HCT116 (cell line): ENCODE results near the gene CRMP1. TPM values are rescaled to one million over a fixed set of nuclear protein-coding genes. Genes with fewer than 3 reads are reported as not detected.

Experiments used
- ATAC-seq: fragments of 200-7000 bp; cut with Tn5 transposase; 2 replicates; pipeline ENCODE4 v1.9.1; 2020; ENCODE audit warnings: mild to moderate bottlenecking, moderate library complexity
- BruUV-seq: library from RNA; stranded (reverse); fragments of 400-500 nt; replicated peaks from 2 replicates; lab custom pipeline; 2021; lab: Mats Ljungman, UMichigan
- CTCF ChIA-PET: fragments of 300-600 bp; sonication (Branson Sonifier 250); formaldehyde crosslinking; loops from one replicate; lab custom pipeline; 2021; ENCODE audit warnings: antibody characterized with exemption; lab: Charles Lee
- POLR2A ChIA-PET: fragments of 300-600, 350-600 bp; sonication (Branson Sonifier 250); formaldehyde crosslinking; loops from one replicate; lab custom pipeline; 2021; ENCODE audit warnings: antibody characterized with exemption; lab: Charles Lee
- RAD21 ChIA-PET, 2 experiments: fragments of 300-600 bp; sonication (Branson Sonifier 250); formaldehyde crosslinking; loops; one replicate each; lab custom pipeline; 2023; ENCODE audit warnings: low total read pairs in 2 of 2; ENCODE audit not compliant: uncharacterized antibody in 2 of 2, unreplicated experiment in 2 of 2, low non-redundant PET in 1 of 2; lab: Charles Lee
- DNase-seq: peaks from one replicate; pipeline ENCODE4 v3.0.0-alpha.2; 2010; ENCODE audit warnings: low read depth, low spot score
- H2AFZ ChIP-seq: fragments of 200-600 bp; shearing (Covaris generic), sonication (generic); 2 replicates; pipeline ENCODE4 v1.6.1; 2017; ENCODE audit warnings: low read depth, mixed run types, mixed read lengths, antibody characterized with exemption, low read length; ENCODE audit not compliant: poor library complexity, severe bottlenecking
- H3K27ac ChIP-seq: 2 replicates; pipeline ENCODE4 v1.5.1; 2012; ENCODE audit warnings: low read depth, low read length
- H3K27me3 ChIP-seq: fragments of 200-600 bp; sonication (generic); 2 replicates; pipeline ENCODE4 v1.6.1; 2016; ENCODE audit warnings: mixed run types, low read length, mixed read lengths; ENCODE audit not compliant: insufficient read depth
- H3K36me3 ChIP-seq, 2 experiments: fragments of 200-500 bp in 1 of 2; fragments of 200-600 bp in 1 of 2; sonication (Bioruptor generic) in 1 of 2; sonication (generic) in 1 of 2; 2 replicates each; pipeline versions ENCODE4 v1.5.1 to v1.6.1; 2014 to 2016; ENCODE audit warnings: low read length in 2 of 2, inconsistent platforms in 1 of 2, mixed read lengths in 1 of 2, mixed run types in 1 of 2; ENCODE audit not compliant: insufficient read depth in 2 of 2, control insufficient read depth in 1 of 2
- H3K4me1 ChIP-seq, 2 experiments: fragments of 200-600 bp in 1 of 2; sonication (generic) in 1 of 2; 2 replicates each; pipeline versions ENCODE4 v1.5.1 to v1.6.1; 2012 to 2017; ENCODE audit warnings: low read length in 2 of 2, inconsistent platforms in 1 of 2, mild to moderate bottlenecking in 1 of 2, mixed read lengths in 1 of 2, mixed run types in 1 of 2, moderate library complexity in 1 of 2; ENCODE audit not compliant: insufficient read depth in 2 of 2, control insufficient read depth in 1 of 2
- H3K4me2 ChIP-seq: fragments of 200-600 bp; sonication (generic); 2 replicates; pipeline ENCODE4 v1.6.1; 2017; ENCODE audit warnings: mixed run types, low read length, mixed read lengths
- H3K4me3 ChIP-seq, 2 experiments: fragments of 200-600 bp in 1 of 2; sonication (generic) in 1 of 2; replicated peaks in 1 of 2; 2 replicates each; pipeline ENCODE4 v1.5.1; 2011 to 2016; ENCODE audit warnings: low read length in 2 of 2, control low read depth in 1 of 2, low read depth in 1 of 2, mild to moderate bottlenecking in 1 of 2, mixed read lengths in 1 of 2, mixed run types in 1 of 2
- H3K79me2 ChIP-seq: fragments of 200-600 bp; sonication (generic); 2 replicates; pipeline ENCODE4 v1.6.1; 2017; ENCODE audit warnings: mild to moderate bottlenecking, mixed run types, low read length, moderate library complexity, mixed read lengths; ENCODE audit not compliant: insufficient read depth
- H3K9ac ChIP-seq: fragments of 200-600 bp; sonication (generic); 2 replicates; pipeline ENCODE4 v1.6.1; 2016; ENCODE audit warnings: low read length, mixed read lengths
- H3K9me2 ChIP-seq: fragments of 200-600 bp; sonication (generic), shearing (Covaris generic); 2 replicates; pipeline ENCODE4 v1.6.1; 2017; ENCODE audit warnings: mixed run types, mild to moderate bottlenecking, moderate library complexity; ENCODE audit not compliant: insufficient read depth
- H3K9me3 ChIP-seq, 2 experiments: fragments of 200-500 bp in 1 of 2; fragments of 200-600 bp in 1 of 2; sonication (Bioruptor generic) in 1 of 2; sonication (generic) in 1 of 2; 2 replicates each; pipeline ENCODE4 v1.6.1; 2014 to 2017; ENCODE audit warnings: low read length in 2 of 2, mixed read lengths in 2 of 2, inconsistent platforms in 1 of 2, low read depth in 1 of 2, mild to moderate bottlenecking in 1 of 2, mixed run types in 1 of 2, moderate library complexity in 1 of 2; ENCODE audit not compliant: control insufficient read depth in 1 of 2, insufficient read depth in 1 of 2
- H4K20me1 ChIP-seq: fragments of 200-600 bp; sonication (generic), shearing (Covaris generic); 2 replicates; pipeline ENCODE4 v1.6.1; 2017; ENCODE audit warnings: mixed run types, mild to moderate bottlenecking, moderate library complexity; ENCODE audit not compliant: insufficient read depth
- ATF3 ChIP-seq: IDR thresholded peaks from 2 replicates; pipeline ENCODE4 v1.6.1; 2012
- EZH2 ChIP-seq: fragments of 200-600 bp; sonication (generic); IDR thresholded peaks from 2 replicates; pipeline ENCODE4 v1.6.1; 2017; ENCODE audit warnings: antibody characterized with exemption, mixed run types
- EZH2phosphoT487 ChIP-seq: fragments of 200-600 bp; IDR thresholded peaks from 2 replicates; pipeline ENCODE4 v1.6.1; 2018; ENCODE audit warnings: antibody characterized with exemption, borderline replicate concordance
- MAX ChIP-seq: IDR thresholded peaks from 2 replicates; pipeline ENCODE4 v1.6.1; 2012
- RAD21 ChIP-seq: IDR thresholded peaks from 2 replicates; pipeline ENCODE4 v1.6.1; 2012; ENCODE audit warnings: low read depth, mild to moderate bottlenecking
- SIN3A ChIP-seq: IDR thresholded peaks from 2 replicates; pipeline ENCODE4 v1.6.1; 2012; ENCODE audit warnings: low read depth
- TCF7L2 ChIP-seq: IDR thresholded peaks from 2 replicates; pipeline ENCODE4 v1.7.0; 2011; ENCODE audit warnings: borderline replicate concordance, inconsistent platforms; ENCODE audit not compliant: insufficient read depth, insufficient read length; ENCODE audit errors: extremely low read depth
- ZBTB33 ChIP-seq: IDR thresholded peaks from 2 replicates; pipeline ENCODE4 v1.6.1; 2011; ENCODE audit warnings: mild to moderate bottlenecking, low read length, moderate library complexity; ENCODE audit not compliant: insufficient replicate concordance; ENCODE audit errors: extremely low read depth
- intact Hi-C: fragments of 100-400 bp; cut with micrococcal nuclease; formaldehyde crosslinking; loops from 2 replicates; pipeline ENCODE4 v1.10.0; 2022
- total RNA-seq: library from RNA; stranded (reverse); gene quantifications from one replicate; pipeline ENCODE4 v1.2.1, GENCODE V29; 2021; ENCODE audit not compliant: unreplicated experiment

The CRMP1 gene
- total RNA-seq, 1 experiment from 2014 or later = not detected

GRCh38 chr4:5889002-5889696, 3.7 kb downstream of the CRMP1 start:
- POLR2A ChIA-PET = no interaction called here

More at GRCh38 chr4:5889002-5889696, 3.7 kb downstream of the CRMP1 start:
- Histone ChIP-seq H3K9me2 (no peaks in the 10 kb centered on the region), H3K4me3 (no peak overlapping the region), H3K79me2 (no peaks in the 10 kb centered on the region), H4K20me1 (no peaks in the 10 kb centered on the region), H3K9ac (no peak overlapping the region), H3K36me3 (no peaks in the 10 kb centered on the region), H3K27ac (no peak overlapping the region), H3K4me1 (no peaks in the 10 kb centered on the region), H3K27me3 (peaks cover 16% of the 10 kb centered on the region; the same call in 1 of the 2 replicates), H3K4me2 (no peak overlapping the region), H3K9me3 (no peaks in the 10 kb centered on the region), H2AFZ (no peak overlapping the region)
- no peak for TF ChIP-seq TCF7L2
- TF ChIP-seq ZBTB33 = no peak
- TF ChIP-seq EZH2 = no peak
- TF ChIP-seq ATF3 = no peak
- no peak for TF ChIP-seq RAD21
- TF ChIP-seq SIN3A = no peak
- TF ChIP-seq EZH2phosphoT487 = no peak
- TF ChIP-seq MAX = no peak
- ChIA-PET RAD21 (no interaction called here), CTCF (no interaction called here)
- BruUV-seq = no TSS peak
- ATAC-seq (no peak), DNase-seq (no peak)
- intact Hi-C loops = no loop called here
